IPS DF 4.7 (cell line): Measurements from ENCODE around the gene SCLT1.

Experiments
- DNase-seq: peaks from one replicate; pipeline ENCODE4 v3.0.0-alpha.2; 2013; ENCODE audit warnings: low spot score; ENCODE audit errors: extremely low read depth

Gene SCLT1

DNA sequence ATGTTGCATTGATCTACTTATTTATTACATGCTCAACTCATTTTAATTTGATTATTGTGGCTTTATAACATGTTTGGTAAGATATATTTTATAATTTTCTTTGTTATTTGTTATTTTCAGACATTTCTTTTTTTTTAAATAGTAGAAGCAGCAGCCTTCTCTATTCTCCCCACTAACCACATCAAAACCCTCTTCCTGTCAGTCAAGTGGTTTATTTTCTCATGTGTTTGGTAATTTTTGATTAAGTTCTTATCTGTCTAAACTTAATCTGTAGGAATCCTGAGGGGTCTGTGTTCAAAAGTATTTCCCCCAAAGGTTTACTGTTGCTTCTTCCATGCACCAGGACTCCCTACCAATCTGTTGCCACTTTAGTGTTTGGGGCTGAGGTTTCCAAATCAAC is 131.9 kb downstream of the SCLT1 start:
- no peak for DNase-seq

DNA sequence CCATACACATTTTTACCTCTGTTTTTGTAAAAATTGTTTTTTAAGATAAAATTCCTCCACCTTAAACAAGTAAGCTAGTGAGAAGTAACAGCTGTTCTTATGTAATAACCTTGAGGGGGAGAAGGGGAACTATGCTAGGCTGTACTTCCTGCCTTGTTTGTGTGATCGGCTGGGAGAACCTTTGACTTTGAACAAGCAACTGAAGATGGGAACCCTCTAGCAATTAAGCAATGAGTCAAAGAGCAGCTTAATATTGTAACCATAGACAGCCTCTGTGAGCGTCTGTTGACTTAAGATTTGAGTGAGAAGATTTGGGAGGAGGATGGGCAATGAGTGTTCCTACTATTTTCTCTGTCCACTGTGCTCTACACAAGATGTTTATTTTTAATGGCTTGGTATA is 135.1 kb downstream of the SCLT1 start:
- no peak for DNase-seq

DNA sequence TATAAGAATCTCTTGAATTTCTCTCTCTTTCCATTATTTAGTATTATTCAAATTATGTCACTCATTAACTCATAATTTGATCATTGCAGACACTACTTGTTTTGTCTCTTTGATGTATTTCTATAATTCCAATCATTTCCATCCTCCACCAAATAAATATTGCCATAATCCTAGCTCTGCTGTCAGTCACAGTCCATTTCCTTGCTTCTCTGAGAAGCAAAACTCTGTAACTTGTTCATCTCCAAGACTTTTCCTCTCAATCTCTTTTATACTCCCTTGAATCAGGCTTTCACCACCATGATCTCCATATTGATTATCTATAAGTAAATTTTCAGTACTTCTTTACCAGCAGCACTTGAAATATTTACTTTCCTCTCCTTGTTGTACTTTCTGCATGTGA is 135.9 kb downstream of the SCLT1 start:
- no peak for DNase-seq

DNA sequence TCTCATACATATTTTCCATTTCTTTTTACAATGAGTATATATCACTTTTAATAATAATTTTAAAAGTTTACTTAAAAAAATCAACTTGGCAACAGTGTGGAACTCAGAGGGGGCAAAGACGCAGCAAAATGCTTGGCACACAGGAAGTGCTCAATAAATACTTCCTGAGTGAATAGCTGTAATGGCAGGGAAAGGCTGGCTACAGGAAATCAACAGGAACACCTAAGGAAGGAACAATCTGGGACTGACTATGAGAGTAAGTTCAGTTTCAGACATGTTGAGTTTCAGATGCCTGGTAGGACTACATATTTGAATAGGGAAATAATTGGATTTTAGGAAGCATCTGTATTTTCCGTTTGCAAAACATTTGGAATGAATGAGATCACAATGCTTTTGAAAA is 137.6 kb downstream of the SCLT1 start:
- no peak for DNase-seq

DNA sequence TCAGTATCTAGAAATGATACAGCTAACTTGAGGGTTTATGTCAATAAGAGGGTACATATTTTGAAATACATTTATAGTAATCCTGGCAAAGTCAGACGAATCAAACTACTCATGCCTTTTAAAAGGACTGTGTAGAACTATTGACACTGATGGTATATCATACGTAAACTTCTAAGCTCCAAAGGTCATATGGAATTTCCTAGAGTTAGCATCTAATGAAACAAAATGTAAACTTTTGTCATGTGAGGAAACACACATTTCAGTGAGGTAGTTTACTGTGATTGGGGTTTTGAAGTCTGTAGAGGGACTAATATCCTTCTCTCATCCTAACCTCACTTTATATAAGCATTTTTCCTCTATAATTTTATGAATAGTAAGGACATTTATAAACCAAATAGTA is 138.4 kb downstream of the SCLT1 start:
- DNase-seq = no peak

DNA sequence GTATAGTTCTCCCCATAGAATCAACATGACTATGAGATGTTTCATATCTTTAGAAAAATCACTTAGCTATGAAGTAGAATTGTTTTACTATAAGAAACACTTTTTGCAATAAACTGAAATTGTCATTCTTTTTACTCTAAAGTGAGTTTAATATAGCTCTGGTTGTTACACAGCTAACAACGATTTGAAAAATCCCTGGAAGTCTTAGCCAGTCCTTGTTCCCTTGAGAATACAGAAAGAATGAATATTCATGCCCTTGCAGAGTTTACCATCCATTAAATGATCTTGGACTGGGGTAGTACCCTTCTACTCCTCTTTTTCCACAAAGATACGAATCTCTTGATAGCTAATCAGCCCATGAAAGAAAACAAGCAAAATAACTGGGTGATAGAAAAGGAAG is 142.0 kb downstream of the SCLT1 start:
- no peak for DNase-seq

DNA sequence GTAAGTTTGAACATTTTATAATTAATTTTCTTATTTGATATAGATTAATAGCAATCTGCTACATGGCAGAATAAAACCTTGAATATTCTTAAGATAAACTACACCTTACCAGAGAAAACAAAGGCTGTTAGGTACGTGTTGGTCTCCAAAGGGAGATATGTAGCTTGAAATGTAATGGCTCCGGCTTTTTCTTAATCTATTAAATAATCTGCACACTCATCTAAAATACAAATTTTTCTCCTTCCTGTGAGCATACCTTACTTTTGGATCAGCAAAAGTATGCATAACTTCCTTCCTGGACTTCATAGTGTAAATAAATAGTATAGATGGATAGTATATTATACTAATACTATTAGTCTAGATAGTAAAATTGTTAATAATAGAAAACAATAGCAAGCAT is 142.5 kb downstream of the SCLT1 start:
- DNase-seq = no peak

DNA sequence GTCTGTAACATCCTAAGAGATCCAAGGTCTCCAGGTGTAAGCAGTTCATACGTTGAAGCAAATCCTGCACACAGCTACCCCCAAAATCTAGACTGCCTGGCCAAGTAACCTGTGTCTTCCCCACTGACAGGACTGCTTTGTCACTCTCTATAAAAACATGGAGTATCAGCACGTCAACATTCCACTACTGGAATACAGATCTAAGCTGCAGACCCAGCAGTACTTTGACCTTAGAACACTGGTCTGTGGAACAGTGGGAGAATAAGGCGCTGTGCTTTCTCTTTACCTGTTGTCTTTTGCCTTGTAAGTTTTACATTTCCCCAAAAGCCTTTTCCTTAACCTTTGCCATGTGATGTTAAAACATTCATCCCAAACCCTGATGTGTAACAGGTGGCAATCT is 146.4 kb downstream of the SCLT1 start:
- no peak for DNase-seq

DNA sequence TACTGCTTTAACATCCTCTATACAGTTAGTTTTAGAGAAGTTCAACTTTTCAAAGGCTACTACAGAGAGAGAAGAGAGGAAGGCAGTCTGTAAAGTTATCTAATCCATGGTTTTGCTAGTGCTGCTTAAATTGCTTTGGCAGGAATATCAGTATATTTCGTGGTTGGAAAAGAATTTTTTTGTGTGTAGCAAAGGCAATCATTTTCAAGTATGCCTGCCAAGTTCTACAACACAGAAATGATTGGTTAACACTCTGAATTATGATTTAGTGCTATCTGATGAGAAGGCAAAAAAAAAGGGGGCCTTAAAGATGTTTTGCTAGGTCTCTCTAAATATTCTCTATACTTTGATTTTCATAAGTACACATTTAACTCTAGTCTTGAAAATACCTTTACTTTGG is 150.7 kb downstream of the SCLT1 start:
- DNase-seq = no peak

DNA sequence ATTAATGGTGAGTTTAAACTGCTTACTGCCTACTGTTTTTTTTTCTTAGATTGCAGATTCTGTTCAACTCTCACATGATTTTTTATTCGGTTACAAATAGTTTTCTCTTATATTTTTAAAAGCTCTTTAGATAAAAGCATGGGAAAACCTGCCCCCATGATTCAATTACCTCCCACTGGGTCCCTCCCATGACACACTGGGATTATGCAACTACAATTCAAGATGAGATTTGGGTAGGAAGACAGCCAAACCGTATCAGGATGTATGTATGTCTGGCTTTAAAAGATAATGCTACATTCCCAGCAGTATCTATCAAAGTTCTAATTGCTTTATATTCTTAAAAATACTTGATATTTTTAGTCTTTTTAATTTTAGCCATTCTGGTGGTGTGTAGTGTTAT is 152.4 kb downstream of the SCLT1 start:
- DNase-seq = no peak

DNA sequence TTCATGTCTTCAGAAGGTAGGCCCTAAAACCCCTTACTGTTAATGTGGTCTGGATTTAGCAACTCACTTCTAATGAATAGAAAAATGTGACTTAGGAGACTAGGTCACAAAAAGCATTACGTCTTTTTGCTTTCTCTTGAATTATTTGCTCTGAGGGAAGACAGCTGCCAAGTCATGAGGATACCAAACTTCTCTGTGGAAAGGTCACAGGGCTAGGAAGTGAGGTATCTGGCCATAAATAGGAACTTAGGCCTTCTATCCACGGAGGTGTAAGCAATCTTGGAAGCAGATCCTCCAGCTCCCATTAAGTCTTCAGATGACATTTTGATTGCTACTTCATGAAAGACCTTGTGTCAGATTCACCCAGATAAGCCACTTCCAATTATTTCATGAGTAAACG is 163.3 kb downstream of the SCLT1 start:
- no peak for DNase-seq

DNA sequence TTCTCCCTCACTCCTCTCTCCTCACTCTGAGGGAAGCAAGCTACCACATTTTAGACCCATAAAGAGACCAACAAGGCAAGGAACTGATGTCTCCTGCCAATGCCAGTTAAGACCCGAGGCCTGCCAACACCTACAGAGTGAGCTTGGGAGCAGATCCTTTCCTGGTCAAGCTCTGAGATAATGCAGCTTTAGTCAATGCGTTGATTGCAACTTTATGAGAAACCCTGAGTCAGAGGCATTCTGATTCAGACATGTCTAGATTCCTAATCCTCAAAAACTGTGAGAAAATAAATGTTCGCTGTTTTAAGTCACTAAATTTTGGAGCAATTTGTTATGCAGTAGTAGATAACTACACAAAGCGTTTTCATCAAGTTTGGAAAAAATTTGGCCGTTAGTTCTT is 168.4 kb downstream of the SCLT1 start:
- no peak for DNase-seq

DNA sequence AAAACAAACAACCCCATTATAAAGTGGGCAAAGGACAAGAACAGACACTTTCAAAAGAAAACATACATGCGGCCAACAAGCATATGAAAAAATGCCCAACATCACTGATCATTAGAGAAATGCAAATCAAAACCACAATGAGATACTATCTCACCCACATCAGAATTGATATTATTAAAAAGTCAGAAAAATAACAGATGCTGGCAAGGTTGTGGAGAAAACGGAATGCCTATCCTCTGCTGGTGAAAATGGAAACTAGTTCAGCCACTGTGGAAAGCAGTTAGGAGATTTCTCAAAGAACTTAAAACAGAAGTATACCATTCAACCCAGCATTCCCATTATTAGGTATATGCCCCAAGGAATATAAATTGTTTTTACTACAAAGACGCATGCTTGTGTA is 171.4 kb downstream of the SCLT1 start:
- DNase-seq = no peak

DNA sequence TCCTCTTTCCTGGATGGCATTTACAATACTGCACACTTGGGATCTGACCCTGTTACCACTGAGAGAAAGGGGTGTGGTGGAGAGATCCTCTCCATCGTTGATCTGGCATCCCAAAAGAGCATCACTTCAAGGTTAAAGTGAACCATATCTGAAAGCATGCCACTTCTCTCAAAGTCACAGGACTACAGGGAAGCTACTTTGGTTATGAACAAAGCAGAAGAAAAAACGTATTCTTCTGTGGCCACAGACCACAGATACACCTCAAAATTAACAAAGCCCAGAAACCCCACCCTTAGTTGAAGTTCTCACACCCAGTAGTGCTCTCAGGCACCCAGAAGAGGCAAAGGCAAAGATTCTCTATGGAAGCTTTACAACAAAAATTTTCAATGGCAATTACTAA is 175.6 kb downstream of the SCLT1 start:
- no peak for DNase-seq

DNA sequence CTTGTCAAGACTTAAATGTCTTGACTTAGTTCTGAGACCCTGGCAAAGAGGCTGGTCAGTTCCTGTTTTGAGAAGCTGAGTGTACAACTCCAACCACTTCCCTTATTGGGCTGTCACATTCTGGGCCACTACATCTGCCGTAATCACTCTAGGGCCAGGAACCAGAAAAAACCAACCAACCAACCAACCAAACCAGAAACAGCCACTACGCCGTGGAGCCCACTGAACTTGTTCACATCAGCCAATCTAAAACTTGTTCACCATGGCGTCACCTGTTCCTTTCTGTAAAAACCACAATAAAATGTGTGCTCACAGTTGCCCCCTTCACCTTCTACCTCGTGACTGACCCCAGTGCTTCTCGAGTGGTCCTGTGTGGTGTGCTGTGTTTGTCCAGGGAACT is 176.5 kb downstream of the SCLT1 start:
- no peak for DNase-seq

DNA sequence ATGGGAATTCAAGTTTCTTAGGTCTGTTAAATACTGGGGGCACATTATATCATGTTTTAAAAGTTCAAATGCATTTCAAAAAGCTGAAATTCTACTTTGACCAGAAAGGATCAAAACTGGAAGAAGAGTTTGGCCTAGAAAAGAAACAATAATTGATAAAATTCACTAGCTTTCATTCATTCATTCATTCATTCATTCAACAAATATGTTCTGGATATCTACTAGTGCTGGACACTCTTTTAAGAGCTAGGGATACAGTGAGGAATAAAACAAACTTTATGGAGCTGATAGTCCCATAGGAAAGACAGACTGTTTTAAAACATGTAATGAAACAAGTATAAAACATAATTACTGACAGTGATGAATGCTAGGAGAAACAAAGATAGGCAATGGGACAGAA is 177.8 kb downstream of the SCLT1 start:
- no peak for DNase-seq

DNA sequence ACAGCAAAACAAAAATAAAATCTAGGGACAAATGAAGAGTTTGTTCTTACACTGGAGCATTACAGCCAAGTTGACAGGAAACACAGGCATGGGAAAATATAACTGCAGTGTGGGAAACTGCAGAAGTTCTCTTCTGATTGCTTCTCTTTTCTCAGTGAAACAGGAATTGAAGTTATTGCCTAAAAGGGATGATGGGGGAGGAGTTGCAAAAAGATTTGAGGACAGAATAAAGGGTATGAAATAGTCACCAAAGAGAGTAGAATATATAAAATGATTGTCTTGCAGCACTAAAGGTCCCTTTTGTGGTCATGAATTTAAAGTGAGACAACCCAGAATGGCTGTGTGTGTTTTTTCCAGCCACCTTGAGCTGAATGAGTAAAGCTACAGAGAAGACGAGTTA is 180.1 kb downstream of the SCLT1 start:
- DNase-seq = no peak

DNA sequence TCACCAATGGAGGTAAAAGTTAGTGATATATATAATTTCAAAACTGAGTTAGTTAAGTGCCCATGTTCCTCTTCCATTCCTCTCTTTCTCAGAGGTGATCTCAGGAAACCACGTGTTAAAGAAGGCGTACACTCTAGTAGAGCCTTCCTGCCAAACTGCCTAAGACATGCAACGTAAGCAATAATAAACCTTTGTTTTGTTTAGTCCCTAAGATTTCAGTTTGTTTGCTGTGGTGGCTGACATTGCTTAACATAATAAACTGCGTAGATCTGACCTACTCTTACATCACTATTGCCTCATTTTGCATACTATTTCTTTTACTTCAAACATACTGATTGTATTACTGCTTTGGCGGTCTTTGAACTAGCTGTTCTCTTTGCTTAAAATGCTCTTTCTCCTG is 184.6 kb downstream of the SCLT1 start:
- DNase-seq = no peak

DNA sequence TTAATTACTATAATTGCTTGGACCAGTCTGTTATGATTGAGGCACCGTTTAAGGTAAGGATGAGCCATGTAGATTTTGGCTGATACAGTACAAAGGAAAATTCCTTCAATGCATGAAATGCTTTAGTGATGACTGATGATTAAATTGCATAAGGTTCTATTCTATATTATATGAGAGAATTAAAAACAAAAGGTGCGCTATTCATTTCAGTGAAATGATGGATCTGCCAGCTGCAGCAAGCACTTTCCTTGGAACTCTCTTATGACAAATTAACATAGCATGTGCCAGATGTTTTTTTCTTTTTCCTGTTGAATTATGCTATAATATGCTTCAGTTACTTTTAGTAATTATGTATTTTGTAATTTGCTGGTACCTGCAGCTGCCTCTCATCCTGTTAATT is 185.4 kb downstream of the SCLT1 start:
- DNase-seq = no peak

DNA sequence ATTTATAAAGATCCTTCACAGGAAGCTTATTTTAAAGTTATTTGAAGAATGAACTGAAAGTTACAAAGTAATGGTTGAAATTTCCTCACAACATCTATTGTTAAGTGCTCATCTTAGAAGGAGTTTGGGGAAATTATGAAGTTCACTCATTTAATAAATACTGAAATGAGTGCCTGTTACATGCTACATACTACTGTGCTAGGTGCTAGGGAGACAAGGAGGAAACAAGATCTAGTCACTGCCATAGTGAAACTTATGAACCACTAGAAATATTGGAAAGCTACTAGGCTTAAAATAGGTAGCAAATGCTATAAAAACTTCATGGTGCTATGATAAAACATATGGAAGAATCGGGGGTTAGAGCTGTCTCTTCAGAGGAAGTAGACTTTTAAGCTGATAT is 186.8 kb downstream of the SCLT1 start:
- no peak for DNase-seq

DNA sequence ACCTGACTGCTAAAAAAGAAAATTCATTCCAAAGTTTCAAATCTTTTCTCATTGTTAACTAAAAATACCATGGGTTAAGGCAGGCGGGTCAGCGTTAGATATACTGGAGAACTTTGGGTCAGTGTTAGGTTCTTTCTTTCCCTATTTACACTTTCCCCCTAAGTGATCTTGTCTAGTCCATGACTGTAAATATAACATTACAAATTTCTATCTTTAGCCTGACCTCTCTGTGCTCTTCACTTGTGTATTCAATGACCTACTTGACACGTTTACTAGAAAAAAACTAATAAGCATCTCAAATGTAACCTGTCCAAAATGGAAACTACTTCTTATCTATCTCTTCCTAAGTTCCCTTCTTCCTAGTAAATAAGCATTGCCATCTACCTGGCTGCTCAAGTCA is 188.5 kb downstream of the SCLT1 start:
- DNase-seq = no peak

DNA sequence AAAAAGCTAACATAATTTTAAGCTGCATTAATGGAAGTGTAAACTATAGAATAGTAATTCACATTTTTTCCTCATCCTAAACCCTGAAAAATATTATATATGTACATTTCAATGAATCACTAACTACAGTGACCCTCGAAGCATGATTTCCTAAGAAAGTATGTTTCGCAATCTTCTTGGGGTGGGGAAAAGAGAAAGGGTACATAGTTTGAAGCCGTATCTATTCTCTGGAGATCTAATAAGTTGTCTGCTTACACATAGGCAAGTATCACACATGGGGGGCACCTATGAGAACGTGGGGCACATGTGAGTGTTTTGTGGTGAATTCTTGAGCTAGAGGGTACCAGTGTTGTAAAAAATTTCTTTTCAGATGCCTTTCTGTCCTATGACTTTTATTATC is 212.7 kb downstream of the SCLT1 start:
- no peak for DNase-seq

DNA sequence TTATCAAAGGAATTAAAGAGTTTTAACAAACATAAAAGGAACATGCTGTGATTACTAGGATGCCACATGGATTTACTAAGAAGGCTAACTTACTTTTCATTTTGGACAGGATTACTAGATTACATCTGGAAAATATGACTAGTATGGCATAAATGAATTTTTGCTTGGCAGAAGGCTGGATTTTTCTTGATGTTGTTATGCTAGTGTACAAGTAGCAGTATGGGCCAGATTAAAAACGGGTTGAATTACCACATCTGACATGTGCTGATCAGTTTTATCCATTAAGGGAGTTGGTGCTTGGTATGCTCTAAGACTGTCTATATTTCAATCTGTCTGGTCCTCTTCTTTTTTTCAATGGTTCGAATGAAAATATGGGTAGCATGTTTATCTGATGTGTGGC is 213.4 kb downstream of the SCLT1 start:
- DNase-seq = no peak

DNA sequence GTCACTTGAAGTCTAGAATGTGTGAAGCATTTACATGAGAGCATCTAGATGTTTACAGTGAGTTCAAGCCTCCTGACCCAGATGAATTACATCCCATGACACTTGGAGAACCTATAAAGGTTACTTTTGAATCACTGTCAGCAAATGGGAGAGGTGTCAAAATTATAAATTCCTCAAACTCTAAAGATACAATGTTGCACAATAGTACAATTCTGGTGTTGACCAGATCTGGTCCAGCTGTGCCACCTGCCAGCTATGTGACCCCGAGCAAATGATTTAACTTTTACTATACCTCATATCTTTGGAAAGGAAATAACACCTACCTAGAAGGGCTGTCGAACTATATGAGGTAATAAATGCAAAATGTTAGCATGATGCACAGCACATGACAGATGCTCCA is 214.1 kb downstream of the SCLT1 start:
- no peak for DNase-seq

DNA sequence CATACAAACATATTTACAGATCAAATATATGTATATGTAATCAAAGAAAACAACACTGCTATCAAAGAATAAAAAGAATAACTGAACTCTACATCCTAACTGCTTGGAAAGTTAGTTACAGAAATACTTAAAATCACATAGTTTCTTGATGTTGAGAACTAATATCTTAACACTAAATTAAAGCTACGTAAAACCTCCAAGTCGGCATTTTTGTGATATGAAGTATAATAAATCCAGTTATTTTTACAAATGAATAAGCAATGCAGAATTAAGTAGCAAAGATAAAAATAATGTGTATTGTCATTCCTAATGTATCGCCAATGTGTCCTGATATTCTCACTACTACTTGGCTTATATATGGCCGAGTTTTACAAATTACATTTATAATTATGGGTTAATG is 215.4 kb downstream of the SCLT1 start:
- no peak for DNase-seq
